ENCODE measurements around the gene CYBC1. TPM values are rescaled to one million over a fixed set of nuclear protein-coding genes. Genes with fewer than 3 reads are reported as not detected.

CYBC1 gene
- total and polyA plus RNA-seq, 2 experiments from 2014 or later = 61.9 to 76.6 TPM

DNA sequence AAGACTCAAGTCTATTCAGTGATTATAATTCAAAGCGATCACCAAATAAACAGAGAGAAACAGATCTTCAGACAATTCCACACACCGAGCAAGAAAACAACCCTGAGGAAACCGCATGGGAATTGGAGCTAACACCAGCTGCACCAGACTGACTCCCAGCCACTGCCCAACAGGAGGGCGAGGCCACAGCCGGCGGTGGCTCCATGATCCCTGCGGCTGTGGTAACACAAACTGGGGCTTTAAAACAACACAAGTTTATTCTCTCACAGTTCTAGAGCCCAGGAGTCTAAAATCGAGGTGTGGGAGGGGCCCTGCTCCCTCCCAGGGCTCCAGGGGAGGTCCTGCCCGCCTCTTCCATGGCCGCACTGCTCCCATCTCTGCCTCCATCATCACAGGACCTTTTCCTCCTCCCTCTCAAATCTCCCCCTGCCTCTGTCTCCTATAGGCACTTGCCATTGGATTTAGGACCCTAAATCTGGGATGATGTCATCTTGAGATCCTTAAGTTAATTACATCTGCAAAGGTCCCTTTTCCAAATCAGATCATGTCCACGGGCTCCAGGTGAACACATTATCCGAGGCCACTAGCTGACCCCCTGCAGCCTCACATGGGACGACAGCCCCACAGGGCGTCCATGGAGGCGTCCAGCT is 42.1 kb downstream of the CYBC1 start:
- Histone ChIP-seq H3K27ac (no peak overlapping the region), H3K4me2 (no peak overlapping the region), H3K9me2 (replicated peaks; ENCODE audit: insufficient read depth) (no peaks in the 10 kb centered on the region), H3K36me3 (replicated peaks; ENCODE audit: insufficient read depth, low read depth) (no peaks in the 10 kb centered on the region), H2AFZ (no peak overlapping the region), H3K27me3 (no peaks in the 10 kb centered on the region), H3K79me2 (no peaks in the 10 kb centered on the region), H3K4me1 (ENCODE audit: insufficient read depth) (no peaks in the 10 kb centered on the region), H3K9me3 (ENCODE audit: low read depth) (no peaks in the 10 kb centered on the region), H3K4me3 (no peak overlapping the region), H4K20me1 (ENCODE audit: insufficient read depth, poor library complexity, severe bottlenecking) (no peaks in the 10 kb centered on the region)
- DNase-seq (ENCODE audit: low spot score) = no peak
- WGBS (ENCODE audit: low lambda C conversion rate, missing lambda C conversion rate) = 95% methylated on average over 15 of the region's 15 CpGs
- TF ChIP-seq EZH2 (IDR thresholded peaks at IDR 0.05; ENCODE audit: borderline replicate concordance) = no peak
- TF ChIP-seq, protein P1, sequence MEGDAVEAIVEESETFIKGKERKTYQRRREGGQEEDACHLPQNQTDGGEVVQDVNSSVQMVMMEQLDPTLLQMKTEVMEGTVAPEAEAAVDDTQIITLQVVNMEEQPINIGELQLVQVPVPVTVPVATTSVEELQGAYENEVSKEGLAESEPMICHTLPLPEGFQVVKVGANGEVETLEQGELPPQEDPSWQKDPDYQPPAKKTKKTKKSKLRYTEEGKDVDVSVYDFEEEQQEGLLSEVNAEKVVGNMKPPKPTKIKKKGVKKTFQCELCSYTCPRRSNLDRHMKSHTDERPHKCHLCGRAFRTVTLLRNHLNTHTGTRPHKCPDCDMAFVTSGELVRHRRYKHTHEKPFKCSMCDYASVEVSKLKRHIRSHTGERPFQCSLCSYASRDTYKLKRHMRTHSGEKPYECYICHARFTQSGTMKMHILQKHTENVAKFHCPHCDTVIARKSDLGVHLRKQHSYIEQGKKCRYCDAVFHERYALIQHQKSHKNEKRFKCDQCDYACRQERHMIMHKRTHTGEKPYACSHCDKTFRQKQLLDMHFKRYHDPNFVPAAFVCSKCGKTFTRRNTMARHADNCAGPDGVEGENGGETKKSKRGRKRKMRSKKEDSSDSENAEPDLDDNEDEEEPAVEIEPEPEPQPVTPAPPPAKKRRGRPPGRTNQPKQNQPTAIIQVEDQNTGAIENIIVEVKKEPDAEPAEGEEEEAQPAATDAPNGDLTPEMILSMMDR (IDR thresholded peaks at IDR 0.05; ENCODE audit: poor library complexity) = no peak

DNA sequence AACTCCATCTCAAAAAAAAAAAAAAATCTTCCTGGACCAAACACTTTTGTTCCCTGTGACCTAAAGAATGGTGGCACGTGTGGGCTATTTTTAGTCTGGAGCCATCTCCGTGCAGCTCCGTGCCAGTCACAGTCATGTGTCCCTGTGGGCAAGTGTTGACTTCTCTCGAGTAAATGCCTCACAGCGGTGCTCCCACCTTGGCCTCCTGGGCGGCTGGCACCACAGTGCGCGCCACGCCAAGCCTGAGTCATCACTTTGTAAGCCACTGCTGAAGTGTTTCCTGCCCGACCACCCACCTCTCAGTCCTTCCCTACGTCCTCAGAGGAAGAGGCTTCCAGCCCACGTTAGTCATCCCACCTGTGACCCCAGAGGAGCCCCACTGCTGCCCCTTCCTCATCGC is 43.3 kb downstream of the CYBC1 start:
- no peaks in the 10 kb centered on the region for H3K79me2 ChIP-seq
- no peaks in the 10 kb centered on the region for H4K20me1 ChIP-seq (ENCODE audit: insufficient read depth, poor library complexity, severe bottlenecking)
- WGBS (ENCODE audit: low lambda C conversion rate, missing lambda C conversion rate) = 91% methylated on average over 13 of the region's 13 CpGs
- H3K27me3 ChIP-seq = no peaks in the 10 kb centered on the region
- H3K4me1 ChIP-seq (ENCODE audit: insufficient read depth) = no peaks in the 10 kb centered on the region
- H3K9me2 ChIP-seq (replicated peaks; ENCODE audit: insufficient read depth) = no peaks in the 10 kb centered on the region
- no peak overlapping the region for H3K27ac ChIP-seq
- no peak overlapping the region for H3K4me3 ChIP-seq
- H2AFZ ChIP-seq = no peak overlapping the region
- TF ChIP-seq, protein P1 (IDR thresholded peaks at IDR 0.05; ENCODE audit: poor library complexity) = no peak
- TF ChIP-seq EZH2phosphoT487 (IDR thresholded peaks at IDR 0.05; ENCODE audit: low read depth, severe bottlenecking, unreplicated experiment) = no peak
- TF ChIP-seq EZH2 (IDR thresholded peaks at IDR 0.05; ENCODE audit: borderline replicate concordance) = no peak
- H3K36me3 ChIP-seq (replicated peaks; ENCODE audit: insufficient read depth, low read depth) = no peaks in the 10 kb centered on the region
- no peak overlapping the region for H3K4me2 ChIP-seq
- no peaks in the 10 kb centered on the region for H3K9me3 ChIP-seq (ENCODE audit: low read depth)
- DNase-seq (ENCODE audit: low spot score) = no peak

DNA sequence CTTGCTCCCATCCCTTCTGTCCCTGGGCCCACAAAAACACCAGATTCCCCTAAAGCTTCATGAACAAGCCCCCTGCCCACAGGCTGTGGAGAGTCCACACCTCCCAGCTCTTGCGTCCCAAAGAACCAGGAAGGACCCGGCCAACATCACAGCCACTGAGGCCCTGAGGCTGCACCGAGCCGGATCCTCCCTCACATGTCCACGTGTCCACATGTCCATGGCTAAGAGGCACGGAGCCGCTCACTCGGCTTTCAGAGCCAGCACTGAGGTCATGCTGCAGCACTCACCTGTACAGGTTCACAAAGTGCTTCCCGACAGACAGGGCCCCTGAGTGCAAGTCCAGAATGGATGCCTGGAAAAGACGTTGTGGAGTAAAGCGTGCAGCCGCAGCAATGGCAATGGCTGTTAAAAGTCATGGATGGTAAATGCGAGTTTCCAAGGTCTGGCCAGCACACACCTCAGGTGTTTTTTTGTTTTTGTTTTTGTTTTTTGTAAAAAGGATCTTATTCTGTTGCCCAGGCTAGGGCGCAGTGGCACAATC is 44.4 kb downstream of the CYBC1 start:
- H3K36me3 ChIP-seq (replicated peaks; ENCODE audit: insufficient read depth, low read depth) = no peaks in the 10 kb centered on the region
- no peak overlapping the region for H3K27ac ChIP-seq
- H2AFZ ChIP-seq = no peak overlapping the region
- TF ChIP-seq, protein P1 (IDR thresholded peaks at IDR 0.05; ENCODE audit: poor library complexity) = no peak
- TF ChIP-seq EZH2 (IDR thresholded peaks at IDR 0.05; ENCODE audit: borderline replicate concordance) (no peak), EZH2phosphoT487 (IDR thresholded peaks at IDR 0.05; ENCODE audit: low read depth, severe bottlenecking, unreplicated experiment) (no peak)
- no peaks in the 10 kb centered on the region for H3K4me1 ChIP-seq (ENCODE audit: insufficient read depth)
- no peak overlapping the region for H3K4me3 ChIP-seq
- DNase-seq (ENCODE audit: low spot score) = no peak
- 97% methylated on average over 14 of the region's 14 CpGs for WGBS (ENCODE audit: low lambda C conversion rate, missing lambda C conversion rate)
- no peaks in the 10 kb centered on the region for H3K9me2 ChIP-seq (replicated peaks; ENCODE audit: insufficient read depth)
- H4K20me1 ChIP-seq (ENCODE audit: insufficient read depth, poor library complexity, severe bottlenecking) = no peaks in the 10 kb centered on the region
- no peak overlapping the region for H3K4me2 ChIP-seq
- H3K9me3 ChIP-seq (ENCODE audit: low read depth) = no peaks in the 10 kb centered on the region
- no peaks in the 10 kb centered on the region for H3K27me3 ChIP-seq
- H3K79me2 ChIP-seq = no peaks in the 10 kb centered on the region

Data from hepatocyte (in vitro differentiated cells).